ENCODE measurements around the gene RBMS1.
A peak's percentile ranks its signal among the peaks of the same experiment; 100 is the strongest.

The RBMS1 gene

DNA sequence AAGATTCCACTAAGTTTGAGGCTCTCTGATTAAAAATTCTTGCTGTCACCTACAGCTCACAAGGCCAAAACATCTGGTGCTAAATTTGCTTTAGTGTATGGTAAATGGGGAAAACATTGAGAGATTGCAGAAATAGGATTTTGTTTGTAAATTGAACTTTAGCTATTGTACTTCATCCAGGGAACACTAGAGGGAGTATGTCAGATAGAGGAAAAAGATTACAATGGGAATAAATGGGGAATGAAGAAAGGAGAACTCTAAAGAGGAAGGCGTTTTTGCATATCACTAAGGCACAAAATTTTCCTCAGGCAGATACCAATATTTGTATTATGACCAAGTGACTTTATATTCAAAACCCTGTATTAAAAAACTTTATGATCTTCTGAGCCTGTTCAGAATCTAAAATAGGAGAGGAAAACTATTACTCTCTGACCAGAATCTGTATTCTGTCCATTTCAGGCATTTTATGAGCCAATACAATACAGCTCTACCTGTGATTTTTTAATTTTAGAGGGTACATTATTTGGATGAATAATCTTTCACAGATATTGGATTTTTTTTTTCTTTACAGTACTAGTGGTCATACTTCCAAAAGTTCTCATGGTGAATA, 241.2 kb downstream of the RBMS1 start:
- DNase-seq (ENCODE audit: low read depth): peak; percentile 29

DNA sequence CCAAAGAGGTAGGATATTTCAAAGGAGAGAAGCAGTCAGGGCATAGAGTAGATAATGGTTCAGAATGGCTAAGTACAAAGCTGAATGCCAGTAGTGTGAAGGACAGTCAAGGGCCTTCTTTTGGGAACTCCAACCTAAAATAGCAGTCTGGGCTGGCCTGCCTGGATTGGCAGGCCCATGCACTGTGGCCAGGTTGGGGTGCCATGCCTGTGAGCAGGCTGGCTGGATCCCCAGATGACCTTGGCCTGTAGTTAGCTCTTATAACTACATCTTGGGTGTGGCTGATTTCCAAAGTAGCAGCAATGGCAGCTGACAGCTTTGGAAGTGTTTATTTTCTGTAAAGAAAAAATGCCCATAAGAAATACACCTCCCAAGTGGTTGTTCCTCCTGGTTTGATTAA, 242.0 kb downstream of the RBMS1 start:
- no peak for DNase-seq (ENCODE audit: low read depth)

DNA sequence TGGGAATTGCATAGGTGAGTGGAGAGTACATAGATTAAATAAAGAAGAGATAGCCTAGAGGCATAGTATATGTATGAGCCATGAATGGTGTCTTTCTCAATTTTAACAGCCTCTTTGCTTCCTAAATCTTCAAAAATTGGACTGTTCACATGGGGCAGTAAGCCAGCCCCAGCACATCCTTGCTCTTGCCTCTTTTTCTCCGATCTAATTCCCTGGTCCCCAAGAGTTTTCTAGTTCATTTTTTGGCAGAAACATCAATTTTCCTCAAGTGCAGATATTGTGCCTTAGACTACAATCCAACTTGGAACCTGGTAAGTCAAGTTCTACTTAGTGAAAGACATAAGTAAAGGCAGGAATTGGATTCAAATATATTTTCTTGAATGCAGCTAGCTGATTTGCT, 243.7 kb downstream of the RBMS1 start:
- no peak for DNase-seq (ENCODE audit: low read depth)

DNA sequence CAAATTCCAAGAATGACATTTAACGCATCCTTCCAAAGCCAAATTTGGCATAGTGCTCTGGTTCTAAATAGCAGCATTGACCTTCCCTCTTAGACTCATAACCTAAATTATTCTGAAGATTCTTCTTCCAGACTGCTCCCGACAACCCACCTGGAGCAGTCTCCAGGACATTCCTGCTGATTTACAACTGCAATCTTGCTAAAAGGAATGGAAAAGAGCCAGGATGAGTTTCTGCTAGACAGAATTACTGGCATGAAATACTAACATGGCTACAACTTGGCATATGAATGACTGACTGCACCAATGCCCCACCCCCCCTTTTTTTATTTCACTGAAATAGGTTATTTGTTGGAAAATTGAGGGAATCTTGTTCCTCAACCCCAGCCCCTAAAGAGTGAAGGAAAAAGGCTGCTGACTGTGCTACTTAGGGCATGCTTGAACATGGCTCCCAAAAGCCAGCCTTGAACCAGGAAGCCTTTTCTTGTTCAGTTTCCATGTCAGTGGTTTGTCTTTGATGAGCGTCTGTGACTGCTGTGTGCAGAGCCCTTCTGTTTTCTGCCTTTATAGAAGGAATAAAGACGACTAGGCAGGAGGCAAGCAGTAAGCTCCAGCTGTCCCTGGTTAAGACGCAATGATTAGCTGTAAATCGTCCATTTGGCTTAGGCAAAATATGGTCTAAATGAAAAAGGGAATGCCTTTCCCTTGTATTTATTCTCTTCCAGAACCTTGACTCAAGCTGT, 246.1 kb downstream of the RBMS1 start:
- DNase-seq (ENCODE audit: low read depth): no peak

DNA sequence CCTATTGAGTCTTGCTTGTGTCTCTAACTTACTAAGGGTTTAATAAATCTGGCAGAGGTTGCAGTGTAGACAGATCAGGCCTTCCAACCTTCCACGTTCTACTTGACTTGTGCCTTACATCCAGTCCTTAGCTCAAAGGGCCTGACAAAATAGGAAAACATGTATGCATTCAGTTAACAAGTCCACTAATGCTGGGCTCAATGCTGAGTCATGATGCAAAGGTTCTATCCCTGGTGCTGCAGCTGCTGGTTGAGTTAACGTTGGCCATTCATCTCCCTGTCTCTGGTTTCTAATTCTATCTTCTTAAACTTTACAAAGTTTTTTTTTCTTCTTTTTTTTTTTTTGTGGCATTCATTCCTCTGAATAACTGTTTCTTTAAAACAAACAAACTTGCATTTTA, 247.3 kb downstream of the RBMS1 start:
- DNase-seq (ENCODE audit: low read depth): no peak

DNA sequence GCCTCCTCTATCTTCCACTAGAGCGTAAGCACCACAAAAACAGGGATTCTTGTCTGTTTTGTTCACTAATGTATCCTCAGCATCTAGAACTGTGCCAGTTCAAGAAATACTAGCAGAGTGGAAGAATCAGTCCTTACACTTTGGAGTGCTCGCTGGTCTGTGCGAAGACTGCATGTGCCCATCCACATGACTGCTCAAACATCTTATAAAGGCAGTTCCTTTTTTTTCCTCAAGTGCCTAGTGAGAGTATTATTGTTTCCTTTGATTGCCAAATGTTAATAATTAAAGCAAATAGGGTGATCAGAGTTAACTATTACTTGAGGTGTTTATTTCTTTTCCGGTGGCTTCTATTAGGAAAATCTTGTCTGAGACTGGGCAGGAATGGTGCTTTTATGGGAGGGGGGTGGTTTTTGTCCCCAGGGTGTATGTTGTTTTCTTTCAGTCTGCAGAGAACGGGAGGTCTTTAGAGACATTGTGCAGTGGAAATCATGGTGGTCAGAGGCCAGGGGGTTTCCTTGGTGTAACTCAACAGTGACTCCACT, 247.9 kb downstream of the RBMS1 start:
- no peak for DNase-seq (ENCODE audit: low read depth)

DNA sequence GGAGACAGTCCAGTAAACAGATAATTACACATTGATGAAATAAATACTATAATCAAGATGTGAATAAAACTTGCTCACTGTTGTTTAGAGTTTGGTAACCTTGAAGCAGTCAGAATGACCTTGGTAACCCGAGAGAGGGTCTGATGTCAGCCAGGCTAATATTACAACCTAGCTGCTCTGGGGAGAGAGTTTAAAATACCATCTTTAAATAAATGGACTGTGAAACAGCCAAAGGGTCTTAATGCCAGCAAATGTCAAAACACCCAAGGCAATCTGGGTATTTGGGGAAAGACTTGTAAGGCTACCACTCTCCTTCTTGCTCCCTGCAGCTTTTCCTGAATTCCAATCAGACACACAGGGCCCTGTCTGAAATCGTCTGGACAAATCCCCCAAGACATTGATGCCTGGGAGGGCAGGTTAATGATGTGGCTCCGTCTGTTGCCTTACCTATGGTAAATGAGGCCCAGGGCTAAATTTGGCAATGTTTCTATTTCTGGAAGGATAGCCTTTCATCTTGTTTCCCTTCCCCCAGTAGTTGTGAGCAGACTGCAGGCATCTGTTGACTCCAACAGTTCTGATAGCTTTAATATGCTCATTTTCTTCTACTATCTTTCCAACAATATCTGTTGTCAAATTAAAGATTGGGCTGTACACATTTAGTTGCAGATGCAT, 250.6 kb downstream of the RBMS1 start:
- DNase-seq (ENCODE audit: low read depth): no peak

DNA sequence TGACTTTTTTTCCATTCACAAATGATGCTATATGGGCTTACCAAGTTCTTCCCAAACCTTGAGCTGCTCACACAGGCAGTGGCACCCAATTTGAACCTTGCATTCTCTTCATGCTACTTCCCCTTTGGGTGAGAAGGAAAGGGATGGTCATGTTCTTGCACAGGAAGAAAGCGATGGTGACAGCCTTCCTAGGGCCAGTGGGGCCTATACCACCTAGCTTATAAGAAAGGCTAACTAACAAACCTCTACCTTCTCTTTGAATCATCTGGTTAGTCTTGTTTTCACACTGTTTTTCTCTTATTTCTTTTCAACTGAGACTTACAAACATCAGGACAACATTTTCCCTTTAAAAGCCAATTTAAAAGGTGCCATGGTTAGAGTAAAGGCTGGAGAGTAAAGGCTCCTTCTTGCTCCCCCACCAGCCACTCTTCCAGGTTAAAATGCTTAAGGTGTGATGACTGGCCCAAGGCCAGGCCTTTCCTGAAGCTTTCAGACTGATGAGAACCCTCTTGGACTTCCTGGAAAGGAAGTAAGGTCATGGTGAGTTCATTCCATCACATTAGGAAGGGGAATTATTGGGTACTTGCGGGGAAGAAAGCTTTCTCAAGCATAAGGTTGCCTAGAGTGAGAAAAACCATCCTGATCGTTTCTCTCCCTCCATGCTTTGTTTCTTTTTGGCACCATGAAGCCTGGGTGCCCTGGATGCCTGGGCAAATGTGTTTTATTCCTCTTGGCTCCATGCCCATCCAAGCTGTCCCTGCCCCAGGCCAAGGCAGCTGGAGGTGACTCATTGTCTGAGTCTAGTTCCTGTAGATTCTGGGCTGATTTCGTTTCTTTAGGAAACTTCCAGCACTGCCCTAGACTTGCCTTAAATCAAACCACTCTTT, 252.1 kb downstream of the RBMS1 start:
- peak; percentile 50 for DNase-seq (ENCODE audit: low read depth)

DNA sequence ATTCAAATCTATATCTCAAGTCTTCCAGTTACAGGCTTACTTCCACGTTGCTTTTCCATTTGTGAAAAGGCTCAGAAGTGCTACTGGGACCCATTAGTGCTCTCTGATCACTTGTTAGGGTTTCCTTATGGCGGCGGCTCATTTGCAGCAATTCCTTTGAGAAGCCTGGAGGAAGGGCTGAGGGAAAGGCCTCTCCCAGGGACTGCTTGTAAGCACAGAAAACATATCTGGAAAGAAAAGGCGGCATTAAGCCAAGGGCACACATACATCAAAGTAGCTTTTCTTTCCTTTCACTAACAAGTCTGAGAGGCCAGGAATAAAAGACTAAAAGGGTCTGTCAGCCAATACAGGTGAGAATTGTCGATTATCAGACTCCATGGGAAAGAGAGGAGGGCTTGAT, 254.2 kb downstream of the RBMS1 start:
- no peak for DNase-seq (ENCODE audit: low read depth)

DNA sequence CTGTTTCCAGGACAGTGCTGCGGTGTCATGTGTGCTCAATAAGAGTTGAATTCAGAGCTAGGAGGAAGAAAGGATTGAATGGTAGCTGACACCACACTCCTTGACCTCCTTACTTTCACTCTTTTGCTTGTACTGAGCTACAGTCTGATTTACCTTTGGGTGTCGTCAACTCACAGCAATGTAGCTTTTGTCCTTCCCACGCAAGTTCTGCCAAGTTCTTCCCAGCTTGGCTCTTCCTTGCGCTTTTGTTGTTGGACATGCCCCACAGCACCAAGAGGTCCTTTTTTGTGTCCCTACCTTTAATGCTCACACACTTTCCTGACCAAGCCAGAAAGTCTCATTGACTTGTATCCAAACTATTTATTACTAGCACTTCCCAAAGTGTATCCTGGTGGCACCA, 255.2 kb downstream of the RBMS1 start:
- no peak for DNase-seq (ENCODE audit: low read depth)

DNA sequence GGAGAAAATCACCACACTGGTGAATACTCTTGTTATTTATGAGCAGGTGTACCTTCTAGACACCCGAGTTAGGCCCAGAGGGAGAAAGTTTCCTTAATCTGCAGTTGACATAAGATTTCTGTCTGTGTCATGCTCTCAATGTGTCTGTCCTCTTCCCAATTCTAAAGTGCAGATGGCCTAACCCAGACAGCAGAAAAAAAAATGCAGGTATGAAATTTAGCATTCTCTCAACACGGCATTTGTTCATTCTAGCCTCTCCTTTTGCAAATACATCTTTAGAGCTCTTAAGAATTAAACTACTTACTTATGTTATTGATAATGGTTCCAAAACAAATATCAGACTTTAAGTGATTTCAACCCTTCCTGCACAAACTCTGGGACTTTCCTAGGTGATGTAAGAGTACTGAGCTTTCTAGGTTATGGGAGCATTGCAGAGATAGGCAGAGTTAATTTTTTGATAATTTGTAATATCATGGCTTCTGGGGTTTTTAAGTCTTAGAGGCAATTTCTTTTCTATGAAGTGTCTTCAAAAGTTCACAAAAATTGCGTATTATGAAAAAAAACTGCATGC, 260.6 kb downstream of the RBMS1 start:
- DNase-seq (ENCODE audit: low read depth): no peak

DNA sequence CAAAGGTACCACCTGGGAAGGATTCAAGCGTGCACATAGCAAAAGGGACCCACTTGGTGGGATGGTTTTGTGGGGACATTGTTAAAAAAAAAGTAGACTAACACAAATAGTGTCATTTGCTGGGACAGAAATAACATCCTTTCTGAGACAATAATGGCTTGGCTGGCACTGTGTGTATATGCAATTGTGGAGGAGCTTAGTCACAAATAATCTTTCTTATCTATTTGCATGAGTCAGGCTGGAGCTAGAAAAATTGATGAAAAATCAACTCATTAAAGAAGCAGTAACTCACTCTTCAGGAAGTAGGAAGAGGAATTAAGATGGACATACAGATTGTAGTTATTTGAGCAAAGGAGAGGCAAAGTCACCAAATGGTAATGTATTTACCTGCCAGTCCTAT, 264.0 kb downstream of the RBMS1 start:
- DNase-seq (ENCODE audit: low read depth): no peak

DNA sequence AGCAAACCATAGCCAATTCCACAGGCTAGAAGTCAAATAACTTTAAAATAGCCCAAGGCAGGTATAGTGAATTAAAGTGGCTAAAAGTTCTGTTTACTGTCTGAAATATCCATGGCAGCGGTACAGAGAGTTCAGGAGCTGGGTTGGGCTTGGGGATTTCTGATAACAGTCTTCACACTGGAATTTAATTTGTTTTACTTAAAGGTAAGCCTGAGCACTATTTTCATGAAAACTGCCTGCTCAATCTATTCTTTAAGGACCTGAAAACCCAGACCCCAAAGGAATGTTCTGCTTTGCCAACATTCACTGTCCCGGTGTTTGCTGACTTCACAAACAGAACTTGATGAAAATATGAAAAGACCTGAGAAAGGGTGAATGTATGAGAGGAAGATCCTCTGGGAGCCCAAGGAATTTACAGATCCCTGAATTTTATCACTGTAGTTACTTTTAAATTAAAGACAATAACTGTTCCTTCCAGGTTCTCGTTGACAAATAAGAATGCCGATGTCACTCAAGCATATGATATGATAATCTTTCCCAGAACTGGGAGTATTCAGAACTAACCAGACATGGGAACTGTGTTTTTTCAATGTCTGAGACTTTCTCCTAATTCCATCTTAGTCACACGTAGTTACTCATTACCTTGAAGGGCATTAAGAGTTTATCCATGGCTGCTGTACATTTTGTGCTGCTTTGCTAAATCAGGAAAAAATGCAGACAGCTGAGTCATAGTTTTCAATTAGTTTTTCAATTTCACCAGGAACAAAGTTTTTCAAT, 265.3 kb downstream of the RBMS1 start:
- DNase-seq (ENCODE audit: low read depth): peak; percentile 44

DNA sequence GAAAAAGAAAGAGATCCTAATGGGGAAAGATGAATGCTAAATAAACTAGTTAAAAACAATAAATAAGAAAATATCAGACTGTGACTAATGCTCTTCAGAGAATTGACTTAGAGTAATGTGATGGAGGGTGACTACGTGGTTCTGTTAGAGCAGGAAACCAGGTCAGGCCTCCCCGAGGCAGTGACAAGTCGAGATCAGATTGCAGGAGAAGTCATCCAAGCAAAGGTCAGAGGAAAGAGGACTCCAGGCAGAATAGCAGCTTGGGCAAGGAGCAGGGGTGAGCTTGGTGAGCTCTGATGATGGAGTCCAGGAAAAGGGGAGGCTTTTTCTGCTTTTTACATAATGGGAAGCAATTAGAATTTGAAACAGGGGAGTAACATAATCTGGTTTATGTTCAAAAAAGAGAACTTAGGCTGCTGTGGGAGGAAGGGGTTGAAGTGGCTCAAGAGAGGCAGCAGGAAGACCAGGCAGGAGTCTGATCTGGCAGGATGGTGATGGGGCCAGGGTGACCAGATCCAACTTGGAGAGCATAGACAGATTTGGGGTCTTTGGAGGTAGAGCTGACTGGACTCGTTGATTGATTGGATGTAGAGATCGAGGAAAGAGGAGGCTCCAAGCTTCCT, 266.2 kb downstream of the RBMS1 start:
- peak; percentile 64 for DNase-seq (ENCODE audit: low read depth)

DNA sequence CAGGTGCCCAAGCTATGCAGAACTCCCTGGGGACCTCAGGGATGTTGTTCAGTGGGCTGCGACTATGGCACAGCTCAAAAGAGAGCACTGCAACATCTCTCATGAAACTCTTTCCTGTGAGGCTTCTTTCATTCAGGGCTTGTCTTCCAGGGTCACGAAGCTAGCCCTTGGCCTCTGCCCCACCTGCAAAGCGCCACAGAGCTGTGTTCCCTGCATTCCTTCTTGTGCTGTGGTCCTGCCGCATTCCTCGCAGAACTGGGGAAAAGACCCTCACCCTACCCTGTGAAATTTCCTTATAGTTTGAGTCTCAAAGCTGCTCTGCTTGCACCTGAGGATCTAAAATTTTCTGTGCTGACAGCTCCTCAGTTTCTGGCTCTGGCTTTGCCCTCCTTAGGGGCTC, 267.2 kb downstream of the RBMS1 start:
- DNase-seq (ENCODE audit: low read depth): no peak

DNA sequence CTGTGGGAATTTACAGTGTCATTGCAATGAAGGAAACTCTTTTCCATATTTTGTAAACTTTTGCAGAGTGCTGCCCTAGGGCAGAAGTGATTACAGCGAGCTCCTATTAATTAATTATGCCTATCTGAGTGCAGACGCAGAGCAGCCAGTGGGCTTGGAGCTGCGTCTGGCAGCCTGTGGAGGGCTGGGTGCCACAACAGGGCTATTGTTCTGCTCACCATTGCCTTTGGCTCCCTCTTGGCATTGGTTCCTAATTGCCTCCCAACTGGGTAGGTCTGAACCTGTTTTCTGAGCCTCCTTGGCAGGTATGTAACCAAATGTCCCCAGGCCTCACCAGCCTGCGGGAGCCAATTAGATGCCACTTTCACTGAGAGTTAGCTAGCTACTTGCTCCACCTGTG, 267.9 kb downstream of the RBMS1 start:
- DNase-seq (ENCODE audit: low read depth): no peak

DNA sequence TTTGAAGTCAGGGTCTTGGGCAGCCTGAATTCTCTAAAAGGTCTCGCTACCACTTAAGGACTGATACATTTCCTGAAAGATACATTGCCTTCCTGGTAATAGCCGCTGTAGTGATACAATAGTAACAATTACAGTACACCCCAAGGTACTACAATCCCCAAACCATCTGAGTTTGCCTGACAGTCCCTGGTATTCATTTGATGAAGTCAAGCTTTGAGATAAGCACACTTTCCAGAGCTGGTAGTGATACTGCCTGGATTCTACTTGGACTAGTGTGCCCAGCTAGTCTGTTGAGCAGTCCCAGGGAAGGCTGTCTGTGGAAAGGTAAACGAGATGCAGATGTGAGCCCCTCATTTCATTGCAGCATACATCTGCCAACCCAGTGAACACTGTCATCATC, 269.1 kb downstream of the RBMS1 start:
- no peak for DNase-seq (ENCODE audit: low read depth)

DNA sequence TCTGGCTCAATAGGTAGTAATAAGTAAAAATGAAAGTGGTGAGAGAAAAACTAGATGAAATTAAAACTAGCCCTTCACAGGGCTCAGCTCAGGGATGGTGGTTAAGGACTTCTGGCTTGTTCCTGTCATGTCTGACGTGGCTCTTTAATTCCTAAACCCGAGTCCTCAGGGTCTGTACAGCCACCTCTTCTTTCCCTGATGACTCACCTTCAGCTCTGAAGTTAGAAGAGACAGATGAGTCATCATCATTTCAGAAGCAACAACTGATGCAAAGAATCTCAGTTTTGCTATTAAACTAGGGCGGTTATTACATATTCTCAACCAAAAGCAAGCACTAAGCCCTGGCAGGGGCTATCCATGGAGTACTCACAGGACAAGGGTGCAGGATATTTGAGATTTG, 269.5 kb downstream of the RBMS1 start:
- DNase-seq (ENCODE audit: low read depth): peak; percentile 75

DNA sequence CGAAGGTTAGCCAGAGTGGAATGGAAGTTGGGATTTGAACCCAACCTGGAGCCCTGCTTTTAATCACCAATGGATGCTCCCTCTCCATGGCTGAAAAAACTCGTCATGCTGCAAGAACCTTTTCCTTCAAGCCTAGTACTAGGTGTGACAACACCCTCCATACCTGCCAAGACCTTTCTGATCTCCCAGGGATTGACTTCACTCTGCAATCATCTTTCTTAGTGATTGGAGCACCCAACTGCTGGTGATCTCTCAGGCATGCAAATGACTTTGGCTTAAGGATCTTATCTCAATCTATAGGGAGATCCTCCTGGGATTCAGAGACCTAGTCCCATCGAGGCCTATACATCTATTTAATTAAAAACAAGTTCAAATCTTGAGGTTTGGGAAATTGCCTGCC, 270.0 kb downstream of the RBMS1 start:
- no peak for DNase-seq (ENCODE audit: low read depth)

DNA sequence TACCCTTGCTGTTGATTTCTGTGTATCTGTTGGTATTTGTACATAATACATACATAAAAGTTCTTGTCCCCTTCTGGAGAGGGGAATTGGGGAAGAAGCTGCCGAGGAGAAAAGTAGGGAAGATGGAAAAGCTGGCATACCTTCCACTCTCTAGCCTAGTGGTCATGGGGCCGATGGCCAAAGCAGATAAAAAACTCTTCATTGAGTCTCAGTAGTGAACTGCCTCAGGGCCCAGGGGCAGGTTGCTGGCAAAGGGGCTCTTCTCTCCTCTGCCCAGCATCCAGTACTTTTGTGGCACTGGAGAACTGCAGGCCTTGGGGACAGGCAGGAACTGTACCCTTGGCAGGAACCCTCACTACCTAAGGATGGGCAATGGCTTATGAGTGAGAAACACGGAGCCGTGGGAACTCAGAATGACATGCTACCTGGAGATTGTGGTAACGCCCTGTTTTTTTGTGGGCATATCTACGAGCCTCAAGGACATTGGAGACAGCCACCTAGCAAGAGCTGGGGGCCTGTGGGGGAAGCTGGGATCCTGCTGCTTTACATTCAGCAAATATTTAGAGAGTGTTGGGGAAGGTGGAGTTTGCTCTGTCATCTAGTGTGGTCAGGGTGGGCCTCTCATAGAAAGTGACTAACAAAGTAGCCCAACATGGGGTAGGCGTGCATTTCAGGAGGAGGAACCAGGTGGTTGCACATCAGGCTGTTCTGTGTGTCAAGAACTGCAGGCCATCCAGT, 270.9 kb downstream of the RBMS1 start:
- no peak for DNase-seq (ENCODE audit: low read depth)

Data from fibroblast of gingiva (primary cell).